ENCODE results near the gene EGFLAM.
"Not testable (repeated sequence)": the region's sequence is repeated elsewhere in the genome, so short reads cannot be mapped to it uniquely, and the experiment has no call there.

EGFLAM gene

GRCh38 chr5:38380537-38380936 is 122.2 kb downstream of the EGFLAM start:
- no peak for DNase-seq

DNA sequence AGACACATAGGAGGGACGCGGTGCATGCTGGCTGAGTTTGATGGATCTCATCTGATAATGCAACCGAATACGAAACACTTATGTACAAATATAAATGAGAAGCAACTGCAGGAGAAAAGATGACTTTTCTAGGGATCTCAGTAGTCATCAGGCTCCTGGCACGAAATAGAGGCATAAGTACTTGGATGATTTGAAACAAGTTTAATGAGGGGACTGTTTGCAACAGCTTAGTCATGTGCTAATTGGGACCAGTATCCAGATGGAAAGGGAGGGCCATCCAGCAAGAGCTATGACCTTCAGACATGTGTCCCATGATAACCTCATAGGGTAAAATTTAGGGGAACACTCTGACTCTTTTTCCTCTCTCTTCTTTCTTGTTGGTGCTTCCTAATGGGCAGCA is 123.0 kb downstream of the EGFLAM start:
- no peak for DNase-seq

GRCh38 chr5:38382898-38383297 is 124.5 kb downstream of the EGFLAM start:
- peak in 5 of 6 experiments; percentile 1 to 56 (median 8) for DNase-seq

DNA sequence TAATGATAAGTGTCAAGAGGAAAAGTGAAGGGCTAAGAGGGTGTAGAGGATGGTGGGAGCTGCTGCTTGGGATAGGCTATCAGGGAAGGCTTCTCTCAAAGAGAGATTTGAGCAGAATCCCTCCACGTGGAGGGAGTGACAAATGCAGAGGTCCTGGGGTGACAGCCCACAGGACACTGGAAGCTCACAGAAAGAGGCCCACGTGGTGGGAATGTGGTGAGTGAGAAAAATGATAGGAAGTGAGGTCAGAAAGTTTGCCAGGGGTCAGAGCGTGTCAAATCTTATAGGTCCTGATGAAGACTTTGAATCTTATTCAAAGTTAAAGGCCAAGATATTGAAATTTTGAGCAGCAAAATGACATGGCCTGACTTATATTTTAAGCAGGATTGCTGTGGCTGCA is 125.3 kb downstream of the EGFLAM start:
- no peak for DNase-seq

GRCh38 chr5:38384396-38384795 is 126.0 kb downstream of the EGFLAM start:
- DNase-seq: no peak

DNA sequence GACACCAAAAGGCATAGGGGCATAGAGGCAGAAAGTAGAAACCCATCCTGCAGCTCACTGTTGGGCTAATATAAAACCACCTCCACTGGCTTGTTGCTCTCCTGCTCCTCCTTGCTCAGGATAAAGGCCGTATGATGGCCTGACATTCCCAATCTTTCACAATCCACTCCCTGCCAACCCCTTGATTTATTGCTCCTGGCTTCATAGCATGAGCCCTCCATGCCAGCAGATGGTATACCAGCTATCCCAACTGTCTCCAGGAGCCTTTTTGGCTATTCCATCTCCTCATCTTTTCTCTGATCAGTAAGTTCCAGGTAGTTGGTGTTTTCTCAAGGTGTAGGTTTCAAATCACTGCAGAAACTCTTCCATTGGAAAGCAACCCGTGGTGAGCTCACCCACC is 128.8 kb downstream of the EGFLAM start:
- no peak for DNase-seq

GRCh38 chr5:38393636-38394035 is 135.3 kb downstream of the EGFLAM start:
- no peak for DNase-seq

- DNase-seq: no peak
These were observed 138.4 kb downstream of the EGFLAM start for GRCh38 chr5:38396766-38397165.

DNA sequence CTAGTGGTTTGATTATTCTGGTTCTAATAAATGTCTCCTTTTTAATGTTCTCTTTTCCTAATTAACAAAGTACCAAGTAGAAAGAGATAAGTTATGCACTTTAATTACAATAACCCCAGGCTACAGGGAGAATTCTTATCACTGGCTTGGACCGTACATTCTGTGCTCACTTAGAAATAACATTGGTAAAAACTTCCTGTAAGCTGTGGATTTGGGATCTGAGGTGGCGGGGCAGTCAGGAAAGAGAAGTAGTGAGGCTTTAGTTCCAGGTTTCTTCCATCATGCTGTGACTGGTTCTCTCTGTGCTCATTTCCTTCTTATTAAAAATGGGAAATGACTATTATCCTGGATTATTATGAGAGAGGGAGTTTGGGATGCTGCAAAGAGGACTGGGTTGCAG is 142.0 kb downstream of the EGFLAM start:
- no peak for DNase-seq

DNA sequence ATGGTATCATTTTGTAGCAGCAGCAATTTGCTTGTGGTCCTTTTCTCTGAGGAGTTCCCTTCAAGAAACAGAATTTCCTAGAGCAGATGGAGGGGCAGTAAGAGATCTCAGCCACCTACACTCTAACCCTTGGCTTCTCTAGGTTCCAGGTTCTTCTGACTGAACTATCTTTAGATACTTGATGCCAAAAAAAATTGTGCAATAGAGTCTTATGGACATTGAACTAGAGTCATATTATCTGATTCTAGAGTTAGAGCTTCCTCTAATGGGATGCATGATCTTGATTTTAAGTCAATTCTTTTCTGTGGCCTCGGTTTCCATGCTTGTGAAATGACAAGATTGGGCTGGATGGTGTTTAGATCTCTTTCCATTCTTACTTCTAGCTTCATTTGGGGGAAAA is 142.8 kb downstream of the EGFLAM start:
- DNase-seq: no peak

DNA sequence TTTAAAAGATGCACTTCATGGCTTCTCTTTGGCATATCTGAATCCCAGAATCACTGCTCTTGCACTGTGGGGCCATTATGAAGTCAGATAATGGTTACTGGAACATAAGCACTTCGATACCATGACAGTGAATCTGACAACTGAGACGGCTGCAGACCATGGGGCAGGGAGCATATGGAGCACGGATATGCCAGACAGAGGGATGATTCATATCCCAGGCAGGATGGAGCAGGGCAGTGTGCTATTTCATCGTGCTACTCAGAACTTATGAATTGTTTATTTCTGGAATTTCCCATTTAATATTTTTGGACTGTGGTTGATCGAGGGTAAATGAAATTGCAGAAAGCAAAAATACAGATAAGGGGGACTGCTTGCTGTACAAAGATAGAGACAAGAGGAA is 145.0 kb downstream of the EGFLAM start:
- DNase-seq: no peak

DNA sequence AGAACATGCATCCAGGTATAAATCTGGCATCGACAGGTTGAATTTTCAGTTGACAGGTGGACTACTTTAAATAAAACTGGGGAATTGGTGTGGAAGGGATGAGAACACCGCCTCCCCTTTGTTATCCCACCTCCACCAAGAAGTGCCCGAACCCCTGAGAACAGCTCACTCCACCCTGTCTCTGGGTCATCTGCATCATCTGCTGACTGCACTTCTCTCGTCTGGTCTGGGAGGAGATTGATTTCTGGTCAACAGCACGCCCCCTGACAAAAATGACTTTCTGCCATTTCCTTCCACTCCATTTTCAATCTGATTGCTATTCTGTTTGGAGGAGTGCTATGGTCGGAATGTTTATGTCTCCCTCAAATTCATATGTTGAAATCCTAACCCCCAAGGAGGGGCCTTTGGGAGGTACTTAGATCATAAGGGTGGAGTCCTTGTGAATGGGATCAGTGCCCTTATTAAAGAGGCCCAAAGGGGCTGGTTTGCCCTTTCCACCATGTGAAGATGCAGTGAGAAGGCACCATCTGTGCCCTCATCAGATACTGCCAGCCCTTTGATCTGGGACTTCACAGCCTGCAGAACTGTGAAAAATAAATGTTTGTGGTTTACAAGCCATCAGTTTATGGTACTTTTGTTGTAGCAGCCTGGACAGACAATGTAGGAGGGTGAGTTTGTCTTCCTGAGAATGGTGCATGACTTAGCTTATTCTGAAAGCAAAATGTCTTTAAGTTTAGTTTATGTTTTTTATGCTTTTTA is 145.7 kb downstream of the EGFLAM start:
- no peak for DNase-seq

DNA sequence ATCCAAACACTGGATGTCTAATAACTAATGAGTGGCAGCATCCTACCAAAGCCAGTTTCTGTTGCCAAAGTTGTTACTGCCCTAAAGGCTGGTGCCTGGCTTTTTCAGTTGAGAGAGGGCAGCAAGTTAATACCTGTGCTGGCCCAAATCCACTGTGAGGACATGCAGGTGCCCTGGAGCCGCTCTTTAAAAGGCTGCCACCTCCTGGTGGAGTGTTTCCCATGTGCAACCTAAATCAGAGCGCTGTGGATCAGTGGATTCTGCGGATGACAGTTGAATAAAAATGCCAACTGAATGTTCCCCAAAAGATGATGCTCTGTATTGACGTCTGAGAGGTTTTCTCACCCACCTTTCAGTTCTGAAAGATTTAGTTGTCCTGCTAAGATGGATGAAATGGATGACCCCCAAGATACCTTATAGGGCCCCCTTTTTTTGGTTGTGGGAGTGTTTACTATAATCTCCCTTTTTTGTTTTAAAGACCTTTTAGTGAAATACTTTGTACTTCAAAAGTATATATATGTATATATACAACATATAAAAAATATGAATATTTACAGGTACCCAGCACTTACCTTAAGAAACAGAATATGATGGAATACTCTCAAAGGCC is 146.4 kb downstream of the EGFLAM start:
- peak in 1 of 6 experiments; percentile 3 for DNase-seq

DNA sequence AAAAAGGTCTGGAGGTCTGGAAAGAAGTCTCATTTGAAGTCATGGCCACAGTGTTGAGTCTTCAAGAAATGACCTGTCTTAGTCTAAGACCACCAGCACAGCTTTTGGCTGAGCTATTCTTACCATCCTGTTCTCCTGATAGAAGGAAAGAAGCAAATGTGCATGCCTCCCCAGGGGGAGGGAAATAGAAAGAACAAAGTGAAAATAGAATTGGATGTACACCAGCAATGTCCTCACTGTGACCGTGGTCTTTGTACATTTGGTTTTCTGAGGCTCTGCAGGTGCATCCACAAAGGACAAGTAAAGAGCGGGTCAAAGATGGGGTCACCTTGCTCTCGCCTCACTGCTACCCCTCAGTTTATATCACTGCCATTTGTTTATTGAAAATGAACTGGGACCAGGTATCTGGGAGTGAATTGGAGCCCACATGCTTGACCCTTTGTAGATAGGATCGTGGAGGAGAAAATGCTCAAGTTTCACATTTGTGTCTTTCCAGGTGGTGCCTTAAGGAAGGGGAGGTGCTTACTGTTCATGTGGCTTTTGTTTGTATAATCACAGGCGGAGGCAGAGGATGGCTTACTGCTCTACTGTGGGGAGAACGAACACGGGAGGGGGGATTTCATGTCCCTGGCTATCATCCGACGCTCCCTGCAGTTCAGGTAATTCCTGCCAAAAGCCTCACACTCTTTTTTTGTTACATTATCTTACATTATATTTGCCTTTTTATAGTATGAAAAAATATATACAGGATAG is 150.3 kb downstream of the EGFLAM start:
- DNase-seq: no peak

DNA sequence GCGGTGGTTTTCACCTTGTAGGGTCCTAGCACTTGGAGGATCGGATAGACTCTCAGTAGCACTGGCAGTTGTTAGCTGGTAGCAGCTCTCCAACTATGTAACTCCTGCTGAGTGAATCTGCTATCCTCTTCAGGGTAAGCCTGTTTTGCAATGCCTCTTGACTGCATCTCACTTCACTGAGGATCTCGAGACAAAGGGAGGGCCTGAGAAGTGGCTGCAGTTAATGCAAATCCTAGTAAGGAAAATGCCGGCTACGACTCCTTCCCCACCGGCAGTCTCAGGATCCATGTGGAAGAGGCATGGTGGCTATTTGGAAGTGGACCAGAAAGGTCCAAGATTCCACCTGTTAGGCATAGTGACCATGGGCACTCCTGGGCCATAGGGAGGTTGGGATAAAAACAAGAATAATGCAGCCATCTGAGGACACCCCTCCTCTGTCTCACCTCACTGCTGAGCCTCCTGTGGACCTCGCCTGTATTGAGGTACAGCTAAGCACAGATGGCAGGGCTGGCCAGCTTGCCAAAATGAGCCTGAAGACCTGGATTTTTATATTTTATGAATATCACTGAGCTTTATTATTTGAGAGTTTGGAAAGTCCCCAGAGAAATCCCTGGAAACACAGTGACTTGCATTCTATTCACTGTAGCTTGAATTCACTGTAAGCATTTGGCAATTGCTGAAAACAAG is 152.1 kb downstream of the EGFLAM start:
- no peak for DNase-seq

DNA sequence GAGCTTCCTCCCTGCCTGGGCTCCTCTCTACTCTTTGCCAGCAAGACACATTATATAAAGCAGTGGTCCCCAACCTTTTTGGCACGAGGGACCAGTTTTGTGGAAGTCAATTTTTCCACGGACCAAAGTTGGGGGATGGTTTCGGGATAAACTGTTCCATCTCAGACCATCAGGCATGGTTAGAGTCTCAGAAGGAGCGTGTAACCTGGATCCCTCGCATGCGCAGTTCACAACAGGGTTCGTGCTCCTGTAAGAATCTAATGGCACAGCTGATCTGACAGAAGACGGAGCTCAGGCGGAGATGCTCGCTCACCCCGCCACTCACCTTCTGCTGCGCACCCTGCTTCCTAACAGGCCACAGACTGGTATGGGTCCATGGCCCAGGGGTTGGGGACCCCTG is 155.3 kb downstream of the EGFLAM start:
- DNase-seq: no peak

GRCh38 chr5:38414348-38414747 is 156.0 kb downstream of the EGFLAM start:
- DNase-seq: no peak

DNA sequence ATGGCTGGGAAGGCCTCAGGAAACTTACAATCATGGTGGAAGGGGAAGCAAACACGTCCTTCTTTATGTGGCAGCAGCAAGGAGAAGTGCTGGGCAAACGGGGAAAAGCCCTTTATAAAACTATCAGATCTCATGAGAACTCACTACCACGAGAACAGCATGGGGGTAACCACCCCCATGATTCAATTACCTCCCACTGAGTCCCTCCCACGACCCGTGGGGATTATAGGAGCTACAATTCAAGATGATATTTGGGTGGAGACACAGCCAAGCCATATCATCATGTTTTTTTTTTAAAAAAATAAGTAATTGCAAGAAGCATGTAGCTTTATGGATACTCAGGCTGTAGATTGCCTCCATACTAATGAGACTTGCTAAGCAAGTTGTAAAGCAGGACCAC is 157.4 kb downstream of the EGFLAM start:
- DNase-seq: not testable (repeated sequence)

- DNase-seq: no peak
These were observed 159.3 kb downstream of the EGFLAM start for GRCh38 chr5:38417658-38418017.

DNA sequence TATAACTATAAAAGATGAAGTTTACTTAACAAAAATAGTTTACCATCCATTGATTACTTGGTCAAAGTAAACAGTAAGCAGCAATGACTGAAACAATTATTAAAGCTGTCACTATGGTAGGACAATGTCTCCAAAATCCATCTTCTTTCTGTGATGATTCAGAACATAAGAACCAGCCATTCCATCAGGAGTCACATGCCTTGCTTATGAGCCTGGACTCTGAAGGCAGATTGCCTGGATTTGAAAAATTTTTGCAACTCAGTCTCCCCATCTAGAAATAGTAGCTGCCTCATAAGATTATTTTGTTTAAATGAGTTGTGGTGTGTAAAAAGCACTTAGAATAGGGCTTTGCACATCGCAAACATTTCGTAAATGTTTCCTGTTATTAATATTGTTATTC is 161.9 kb downstream of the EGFLAM start:
- DNase-seq: no peak

DNA sequence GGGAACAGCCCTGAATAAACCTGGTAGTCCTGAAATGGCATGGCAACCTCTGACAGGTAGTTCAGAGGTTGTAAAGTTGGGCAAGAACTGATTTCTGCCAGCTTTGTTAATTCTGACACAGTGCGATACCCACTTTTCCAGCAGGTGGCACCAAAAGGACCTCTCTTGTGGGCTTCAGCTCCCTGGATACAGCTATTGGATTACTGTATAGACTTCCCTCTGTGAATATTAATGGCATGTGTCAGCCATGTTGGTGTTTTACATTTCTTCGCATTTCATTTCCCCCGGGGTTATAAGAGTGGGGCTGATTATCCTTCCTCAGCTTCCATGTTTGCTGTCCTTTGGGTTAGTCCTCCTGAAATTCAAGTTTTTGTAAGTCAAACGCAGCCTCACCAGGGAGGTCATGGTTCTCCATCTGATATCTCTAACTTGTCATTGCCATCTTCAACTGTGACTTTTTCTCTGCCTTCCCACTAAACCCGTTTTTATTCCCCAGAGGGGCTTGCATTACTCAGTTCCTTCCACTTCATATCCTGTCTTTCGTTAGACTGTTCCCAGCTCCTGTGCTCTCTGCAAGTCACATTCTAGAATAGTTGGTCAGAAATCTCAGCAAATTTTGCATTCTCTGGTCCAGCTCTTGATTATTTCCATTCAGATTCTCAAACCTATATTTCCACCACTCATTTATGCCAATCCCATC is 162.5 kb downstream of the EGFLAM start:
- DNase-seq: no peak

DNA sequence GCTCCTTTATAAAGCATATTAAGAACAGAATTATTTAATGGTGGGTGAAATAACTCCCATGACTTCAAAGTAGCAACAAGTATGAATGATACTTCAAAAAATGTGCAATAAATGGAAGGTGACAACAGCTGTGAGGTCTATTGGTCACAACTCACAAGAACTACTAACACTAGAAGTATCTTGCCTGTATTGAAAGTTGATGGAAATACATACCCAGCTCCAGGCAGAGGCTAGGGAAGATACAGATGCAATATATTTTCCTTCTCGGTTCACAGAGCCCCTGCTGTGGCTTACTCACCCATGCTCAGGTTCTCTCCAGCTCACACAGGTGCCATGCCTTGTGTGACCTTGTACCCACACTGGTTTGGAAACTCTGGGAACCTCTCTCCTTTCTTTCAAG is 164.3 kb downstream of the EGFLAM start:
- DNase-seq: no peak
